Endometrial microvascular endothelial cells (primary cell): Measurements from ENCODE around the gene PYGB. TPM values are rescaled to one million over a fixed set of nuclear protein-coding genes. Genes with fewer than 3 reads are reported as not detected.

Source experiments
- in situ Hi-C: cut with HindIII; loops from 2 replicates; pipeline ENCODE4 v1.10.0; 2017; ENCODE audit warnings: low sequenced_read_pairs, low pct_unique_long_range_greater_than_20kb; ENCODE audit errors: inconsistent ontology term
- total RNA-seq: library from RNA; depleted of rRNA; stranded (reverse); fragments of >200 nt; gene quantifications from one replicate; pipeline ENCODE4 v1.2.3, GENCODE V29; 2015; ENCODE audit errors: inconsistent ontology term

PYGB gene
- total RNA-seq, 1 donor from 2014 or later: 126 TPM

GRCh38 chr20:25243416-25243979, 4.4 kb upstream of the PYGB start:
- in situ Hi-C loops: no loop called here

- in situ Hi-C loops: no loop called here
These were observed 2.9 kb upstream of the PYGB start for GRCh38 chr20:25244976-25245375.

- in situ Hi-C loops: no loop called here
These were observed 2.4 kb upstream of the PYGB start for GRCh38 chr20:25245461-25245860.

- in situ Hi-C loops: no loop called here
These were observed 1.5 kb upstream of the PYGB start for GRCh38 chr20:25246182-25246999.

- in situ Hi-C loops: no loop called here
These were observed 826 bp upstream of the PYGB start for GRCh38 chr20:25247000-25247517.

GRCh38 chr20:25247518-25247955, 348 bp upstream of the PYGB start:
- in situ Hi-C loops: no loop called here

GRCh38 chr20:25248786-25249172, 894 bp downstream of the PYGB start:
- in situ Hi-C loops: no loop called here

- in situ Hi-C loops: no loop called here
These were observed 1.5 kb downstream of the PYGB start for GRCh38 chr20:25249198-25249931.

GRCh38 chr20:25250508-25250907, 2.6 kb downstream of the PYGB start:
- in situ Hi-C loops: no loop called here

GRCh38 chr20:25251019-25251418, 3.1 kb downstream of the PYGB start:
- in situ Hi-C loops: no loop called here

- in situ Hi-C loops: no loop called here
These were observed 3.7 kb downstream of the PYGB start for GRCh38 chr20:25251558-25251957.

- in situ Hi-C loops: no loop called here
These were observed 4.4 kb downstream of the PYGB start for GRCh38 chr20:25252230-25252651.

- in situ Hi-C loops: no loop called here
These were observed 5.0 kb downstream of the PYGB start for GRCh38 chr20:25252686-25253421.

GRCh38 chr20:25253606-25254275, 5.9 kb downstream of the PYGB start:
- in situ Hi-C loops: no loop called here

GRCh38 chr20:25254571-25254970, 6.7 kb downstream of the PYGB start:
- in situ Hi-C loops: no loop called here

GRCh38 chr20:25254986-25255680, 7.2 kb downstream of the PYGB start:
- in situ Hi-C loops: no loop called here

GRCh38 chr20:25256226-25256859, 8.5 kb downstream of the PYGB start:
- in situ Hi-C loops: no loop called here

GRCh38 chr20:25257130-25257529, 9.2 kb downstream of the PYGB start:
- in situ Hi-C loops: no loop called here
